Right lobe of liver (tissue), 6 donors: ENCODE results near the gene NECAB2. TPM values are rescaled to one million over a fixed set of nuclear protein-coding genes. Genes with fewer than 3 reads are reported as not detected.

Experiments used
- ATAC-seq, 4 donors: fragments of 200-7000 bp; cut with Tn5 transposase; one replicate each; pipeline ENCODE4 v1.9.1; 2020; ENCODE audit warnings: mild to moderate bottlenecking in 4 of 4, moderate library complexity in 4 of 4
- DNase-seq, 3 donors: peaks; one replicate each; pipeline ENCODE4 v3.0.0-alpha.2; 2020
- H3K27ac ChIP-seq, 3 donors: fragments of 200-600 bp; one replicate each; pipeline ENCODE4 v1.8.0; 2022
- H3K27me3 ChIP-seq, 2 donors: fragments of 200-600 bp; one replicate each; pipeline ENCODE4 v1.8.0; 2022
- H3K36me3 ChIP-seq, 4 donors: fragments of 200-600 bp; sonication (generic) in 1 of 4; one replicate each; pipeline versions ENCODE4 v1.5.1 to v1.8.0; 2017 to 2022; ENCODE audit warnings: control low read depth in 1 of 4
- H3K4me1 ChIP-seq, 4 donors: fragments of 200-600 bp; sonication (generic) in 1 of 4; one replicate each; pipeline versions ENCODE4 v1.5.1 to v1.8.0; 2017 to 2022; ENCODE audit warnings: control low read depth in 1 of 4
- H3K4me3 ChIP-seq, 3 donors: fragments of 200-600 bp; one replicate each; pipeline ENCODE4 v1.8.0; 2022
- H3K9me3 ChIP-seq, 4 donors: fragments of 200-600 bp; sonication (generic) in 1 of 4; one replicate each; pipeline versions ENCODE4 v1.5.1 to v1.8.0; 2017 to 2022; ENCODE audit warnings: control low read depth in 1 of 4
- POLR2A ChIP-seq: fragments of 450-650 bp; IDR thresholded peaks from one replicate; pipeline ENCODE4 v1.6.1; 2017; ENCODE audit warnings: antibody characterized with exemption, mild to moderate bottlenecking
- WGBS: methylation state at CpG from one replicate; pipeline ENCODE4 v1.1.6; 2018; ENCODE audit warnings: low coverage, low lambda C conversion rate; ENCODE audit not compliant: insufficient coverage; ENCODE audit errors: missing lambda C conversion rate; 5-methylcytosine and 5-hydroxymethylcytosine counted together
- intact Hi-C, 2 donors: fragments of 100-400 bp; cut with DNase I; formaldehyde crosslinking; loops; one replicate each; pipeline versions ENCODE4 v1.11.2 to v1.14.1; 2022
- total RNA-seq, 6 experiments: library from RNA; depleted of rRNA in 2 of 6; stranded (reverse); fragments of >200 nt in 2 of 6; fragmentation: NEBNext Ultra II Directional in 3 of 6; extraction: Animal tissue kit (Norgen Biotek cat#: 25700) in 3 of 6; gene quantifications; one replicate each; pipeline versions ENCODE4 v1.1.0 to v1.2.4, GENCODE V29; 2016 to 2023
- TF ChIP-seq, protein P1 (sequence below), 4 donors: fragments of 200-600 bp in 3 of 4; fragments of 450-650 bp in 1 of 4; IDR thresholded peaks; one replicate each; pipeline versions ENCODE4 v1.5.1 to v1.8.0; 2016 to 2022; ENCODE audit warnings: antibody characterized with exemption in 4 of 4, mild to moderate bottlenecking in 2 of 4
- donor health status: DM: no; HTN: yes; CAD: no.
- donor health status: DM: no; HTN: no; CAD: no.
- donor health status: DM: no; HTN: no; CAD: no.
- donor health status: DM: no; HTN: yes; CAD: no.
- donor health status: DM: no; HTN: yes; CAD: no.

NECAB2 gene
- total RNA-seq, 6 experiments from 2014 or later = 0.56 to 26.8 (median 7.1) TPM

GRCh38 chr16:83952587-83952939, 15.5 kb upstream of the NECAB2 start:
- ATAC-seq (peak; percentile 31 to 61 (median 50)), DNase-seq (peak; percentile 73 to 85 (median 83))
- intact Hi-C loops = no loop called here
- peak overlapping the region in 2 of 3 donors; percentile 78 to 84 for H3K4me3 ChIP-seq
- no peaks in the 10 kb centered on the region for H3K27me3 ChIP-seq
- H3K27ac ChIP-seq = peak overlapping the region; percentile 65 to 93 (median 90)
- 6% methylated on average over 7 of the region's 8 CpGs for WGBS
- H3K36me3 ChIP-seq = peaks cover 0 to 21% (median 9%) of the 10 kb centered on the region in 4 donors
- H3K4me1 ChIP-seq = peaks cover 0 to 50% (median 12%) of the 10 kb centered on the region in 4 donors
- H3K9me3 ChIP-seq = no peaks in the 10 kb centered on the region
- no peak for TF ChIP-seq POLR2A
- TF ChIP-seq, protein P1, sequence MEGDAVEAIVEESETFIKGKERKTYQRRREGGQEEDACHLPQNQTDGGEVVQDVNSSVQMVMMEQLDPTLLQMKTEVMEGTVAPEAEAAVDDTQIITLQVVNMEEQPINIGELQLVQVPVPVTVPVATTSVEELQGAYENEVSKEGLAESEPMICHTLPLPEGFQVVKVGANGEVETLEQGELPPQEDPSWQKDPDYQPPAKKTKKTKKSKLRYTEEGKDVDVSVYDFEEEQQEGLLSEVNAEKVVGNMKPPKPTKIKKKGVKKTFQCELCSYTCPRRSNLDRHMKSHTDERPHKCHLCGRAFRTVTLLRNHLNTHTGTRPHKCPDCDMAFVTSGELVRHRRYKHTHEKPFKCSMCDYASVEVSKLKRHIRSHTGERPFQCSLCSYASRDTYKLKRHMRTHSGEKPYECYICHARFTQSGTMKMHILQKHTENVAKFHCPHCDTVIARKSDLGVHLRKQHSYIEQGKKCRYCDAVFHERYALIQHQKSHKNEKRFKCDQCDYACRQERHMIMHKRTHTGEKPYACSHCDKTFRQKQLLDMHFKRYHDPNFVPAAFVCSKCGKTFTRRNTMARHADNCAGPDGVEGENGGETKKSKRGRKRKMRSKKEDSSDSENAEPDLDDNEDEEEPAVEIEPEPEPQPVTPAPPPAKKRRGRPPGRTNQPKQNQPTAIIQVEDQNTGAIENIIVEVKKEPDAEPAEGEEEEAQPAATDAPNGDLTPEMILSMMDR (IDR thresholded peaks at IDR 0.05) = no peak

DNA sequence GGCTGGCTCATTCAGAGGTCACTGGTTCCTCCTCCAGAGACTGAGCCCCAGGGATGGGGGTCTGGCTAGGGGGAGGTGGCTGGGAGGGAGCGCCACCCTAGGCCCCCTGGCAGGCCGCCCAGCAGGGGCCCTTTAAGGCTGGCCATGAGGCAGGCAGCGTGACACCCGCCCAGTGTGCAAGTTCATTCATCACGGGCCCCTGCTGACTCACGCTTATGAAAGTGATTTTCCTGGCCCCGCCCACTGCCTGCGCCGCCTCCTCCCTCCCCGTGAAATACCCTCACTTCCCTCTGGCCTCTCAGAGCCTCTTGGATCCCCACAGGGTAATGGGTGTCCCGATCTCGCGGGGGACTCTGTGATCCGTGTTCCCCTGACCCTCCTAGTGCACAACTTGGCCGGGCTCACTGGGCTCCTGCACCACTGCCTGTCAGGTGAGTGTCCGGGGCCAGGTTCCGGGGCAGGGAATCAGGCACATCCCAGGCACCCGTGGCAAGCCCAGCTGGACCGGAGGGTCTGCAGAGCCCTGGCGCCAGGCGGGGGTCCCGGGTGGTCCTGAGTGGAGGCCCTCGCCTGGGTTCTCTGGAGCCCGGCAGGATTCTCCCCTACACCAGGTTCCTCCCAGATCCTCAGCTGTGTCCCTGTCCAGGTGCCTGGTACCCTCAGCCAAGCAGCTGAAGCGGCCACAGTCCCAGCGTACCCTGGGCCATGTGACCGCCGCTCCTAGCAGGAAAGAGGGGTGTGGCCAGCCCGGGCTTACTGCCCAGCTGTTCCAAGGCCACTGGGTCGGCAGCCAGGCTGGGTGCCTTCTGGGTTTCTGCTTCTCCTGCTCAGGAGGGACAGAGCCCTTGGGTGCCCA, 14.9 kb upstream of the NECAB2 start, which contains the start of gene OSGIN1:
Gene OSGIN1 (plus strand): TSS at position 301 of the 856 bp plus-strand sequence. CDS start 4,432 bp downstream, outside the sequence.
- Histone ChIP-seq H3K9me3 (no peaks in the 10 kb centered on the region), H3K4me1 (peaks cover 0 to 45% (median 11%) of the 10 kb centered on the region in 4 donors), H3K27me3 (no peaks in the 10 kb centered on the region), H3K27ac (peak within 1 kb of the TSS; percentile 65 to 93 (median 90)), H3K4me3 (peak within 1 kb of the TSS; percentile 76 to 84 (median 78)), H3K36me3 (peaks cover 0 to 27% (median 10%) of the 10 kb centered on the region in 4 donors)
- ATAC-seq (peak; percentile 78 to 88 (median 83)), DNase-seq (peak; percentile 94 to 97 (median 96))
- intact Hi-C loops = no loop called here
- TF ChIP-seq, protein P1 (IDR thresholded peaks at IDR 0.05) = no peak
- peak; percentile 98 for TF ChIP-seq POLR2A
- WGBS = 0% methylated on average over 9 of the region's 30 CpGs

- peaks cover 0 to 35% (median 16%) of the 10 kb centered on the region in 4 donors for H3K36me3 ChIP-seq
- no peaks in the 10 kb centered on the region for H3K9me3 ChIP-seq
- 2% methylated on average over 8 of the region's 19 CpGs for WGBS
- peaks cover 0 to 37% (median 6%) of the 10 kb centered on the region in 4 donors for H3K4me1 ChIP-seq
- TF ChIP-seq POLR2A = no peak
- TF ChIP-seq, protein P1 (IDR thresholded peaks at IDR 0.05) = peak; percentile 32 to 47 (median 44)
- peak overlapping the region; percentile 65 to 93 (median 90) for H3K27ac ChIP-seq
- intact Hi-C loops = no loop called here
- ATAC-seq (peak; percentile 14 to 24 (median 18)), DNase-seq (no peak)
- H3K27me3 ChIP-seq = no peaks in the 10 kb centered on the region
- peak overlapping the region; percentile 76 to 84 (median 78) for H3K4me3 ChIP-seq
Measured at GRCh38 chr16:83953796-83954576, 14.1 kb upstream of the NECAB2 start.

DNA sequence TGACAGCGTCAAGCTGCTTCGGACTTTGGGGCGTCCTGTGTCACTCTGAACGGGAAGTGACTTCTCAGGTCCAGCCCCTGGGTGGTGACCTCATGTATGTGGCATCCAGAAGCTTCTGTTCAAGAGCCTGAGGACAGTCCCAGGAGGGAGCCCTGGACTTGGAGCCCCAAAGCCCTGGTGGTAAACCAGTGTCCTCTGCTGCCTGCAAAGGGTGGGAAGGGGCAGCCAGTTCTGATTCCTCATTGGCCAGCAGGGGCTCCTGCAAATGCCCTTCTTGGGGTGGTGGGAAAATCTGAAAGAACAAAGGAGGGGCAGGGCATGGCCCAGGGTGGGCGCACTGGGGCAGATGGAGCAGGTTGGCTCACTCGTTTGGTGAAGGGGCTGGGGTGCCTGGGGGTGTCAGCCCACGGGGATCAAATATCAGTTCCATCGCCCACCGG, 13.4 kb upstream of the NECAB2 start:
- 12% methylated on average over 5 of the region's 9 CpGs for WGBS
- peaks cover 0 to 31% (median 3%) of the 10 kb centered on the region in 4 donors for H3K4me1 ChIP-seq
- peaks cover 0 to 41% (median 19%) of the 10 kb centered on the region in 4 donors for H3K36me3 ChIP-seq
- DNase-seq (peak in 2 of 3 donors; percentile 73 to 75), ATAC-seq (peak in 3 of 4 donors; percentile 22 to 55 (median 41))
- no peaks in the 10 kb centered on the region for H3K27me3 ChIP-seq
- H3K4me3 ChIP-seq = peak overlapping the region; percentile 76 to 84 (median 78)
- peak overlapping the region; percentile 65 to 93 (median 90) for H3K27ac ChIP-seq
- TF ChIP-seq, protein P1 (IDR thresholded peaks at IDR 0.05) = no peak
- TF ChIP-seq POLR2A = peak; percentile 64
- no peaks in the 10 kb centered on the region for H3K9me3 ChIP-seq
- intact Hi-C loops = no loop called here
